PC-3 (cell line): ENCODE measurements around the gene PRDM12. TPM values are rescaled to one million over a fixed set of nuclear protein-coding genes. Genes with fewer than 3 reads are reported as not detected.

ENCODE experiments used
- ATAC-seq: fragments of 200-7000 bp; cut with Tn5 transposase; 2 replicates; pipeline ENCODE4 v1.9.1; 2020; ENCODE audit warnings: mild to moderate bottlenecking, moderate library complexity
- BruUV-seq: library from RNA; stranded (reverse); fragments of 400-500 nt; replicated peaks from 2 replicates; lab custom pipeline; 2021; lab: Mats Ljungman, UMichigan
- CTCF ChIA-PET: fragments of 300-600 bp; sonication (Branson Sonifier 250); formaldehyde crosslinking; loops from one replicate; lab custom pipeline; 2022; ENCODE audit warnings: antibody characterized with exemption; lab: Charles Lee
- POLR2A ChIA-PET: fragments of 300-600 bp; sonication (Branson Sonifier 250); formaldehyde crosslinking; loops from one replicate; lab custom pipeline; 2022; ENCODE audit warnings: antibody characterized with exemption; ENCODE audit not compliant: unreplicated experiment; lab: Charles Lee
- DNase-seq: peaks from one replicate; pipeline ENCODE4 v3.0.0-alpha.2; 2015
- H2AFZ ChIP-seq: fragments of 300-600 bp; sonication (generic); 2 replicates; pipeline ENCODE4 v1.6.0; 2016; ENCODE audit warnings: antibody characterized with exemption, low read length
- H3F3A ChIP-seq: fragments of 300-600 bp; sonication (generic); one replicate; pipeline ENCODE4 v1.6.0; 2017; ENCODE audit warnings: antibody characterized with exemption, low read length, control low read depth, mild to moderate bottlenecking; ENCODE audit not compliant: unreplicated experiment
- H3K27ac ChIP-seq: fragments of 300-600 bp; sonication (generic); 2 replicates; pipeline ENCODE4 v1.5.1; 2016; ENCODE audit warnings: mild to moderate bottlenecking, low read length
- H3K27me3 ChIP-seq: fragments of 300-600 bp; sonication (generic); 2 replicates; pipeline ENCODE4 v1.6.1; 2016; ENCODE audit warnings: low read length, mixed read lengths
- H3K36me3 ChIP-seq: fragments of 300-600 bp; sonication (generic); 2 replicates; pipeline ENCODE4 v1.6.1; 2016; ENCODE audit warnings: low read depth, mixed run types, low read length, mixed read lengths
- H3K4me1 ChIP-seq: fragments of 300-600 bp; sonication (generic); 2 replicates; pipeline ENCODE4 v1.5.1; 2016; ENCODE audit warnings: low read length; ENCODE audit not compliant: insufficient read depth
- H3K4me2 ChIP-seq: fragments of 300-600 bp; sonication (generic); 2 replicates; pipeline ENCODE4 v1.6.0; 2016; ENCODE audit warnings: low read length
- H3K4me3 ChIP-seq: fragments of 300-600 bp; sonication (generic); 2 replicates; pipeline ENCODE4 v1.5.1; 2016; ENCODE audit warnings: mild to moderate bottlenecking, low read length, mixed read lengths
- H3K79me2 ChIP-seq: fragments of 300-600 bp; sonication (generic); 2 replicates; pipeline ENCODE4 v1.6.1; 2017; ENCODE audit warnings: low read length, mixed read lengths
- H3K9ac ChIP-seq: fragments of 300-600 bp; sonication (generic); 2 replicates; pipeline ENCODE4 v1.6.0; 2016; ENCODE audit warnings: mild to moderate bottlenecking, low read length
- H3K9me2 ChIP-seq: fragments of 300-600 bp; sonication (generic); replicated peaks from 2 replicates; pipeline ENCODE4 v1.6.1; 2016; ENCODE audit warnings: mixed run types, low read length, mixed read lengths
- H3K9me3 ChIP-seq: fragments of 300-600 bp; sonication (generic); 2 replicates; pipeline ENCODE4 v1.6.1; 2016; ENCODE audit warnings: low read length, mixed read lengths
- H4K20me1 ChIP-seq: fragments of 300-600 bp; sonication (generic); 2 replicates; pipeline ENCODE4 v1.6.1; 2016; ENCODE audit warnings: low read length, mixed read lengths
- EZH2 ChIP-seq: fragments of 300-600 bp; sonication (generic); IDR thresholded peaks from one replicate; pipeline ENCODE4 v1.6.1; 2017; ENCODE audit warnings: antibody characterized with exemption, mild to moderate bottlenecking, low read length; ENCODE audit not compliant: unreplicated experiment
- EZH2phosphoT487 ChIP-seq: fragments of 300-600 bp; sonication (generic); IDR thresholded peaks from 2 replicates; pipeline ENCODE4 v1.6.1; 2018; ENCODE audit warnings: mild to moderate bottlenecking, antibody characterized with exemption, low read length, borderline replicate concordance
- intact Hi-C: fragments of 100-400 bp; cut with micrococcal nuclease; formaldehyde crosslinking; loops from 2 replicates; pipeline ENCODE4 v1.9.0; 2023
- total RNA-seq: library from RNA; depleted of rRNA; stranded (reverse); fragments of >200 nt; gene quantifications from 2 replicates; pipeline ENCODE4 v1.2.3, GENCODE V29; 2014
- TF ChIP-seq, protein P1 (sequence below): fragments of 300-600 bp; sonication (generic); conservative IDR thresholded peaks from 2 replicates; pipeline ENCODE4 v1.5.1; 2017; ENCODE audit warnings: antibody characterized with exemption, low read depth, mild to moderate bottlenecking, low read length

The PRDM12 gene
- total RNA-seq, 1 experiment from 2014 or later = not detected

DNA sequence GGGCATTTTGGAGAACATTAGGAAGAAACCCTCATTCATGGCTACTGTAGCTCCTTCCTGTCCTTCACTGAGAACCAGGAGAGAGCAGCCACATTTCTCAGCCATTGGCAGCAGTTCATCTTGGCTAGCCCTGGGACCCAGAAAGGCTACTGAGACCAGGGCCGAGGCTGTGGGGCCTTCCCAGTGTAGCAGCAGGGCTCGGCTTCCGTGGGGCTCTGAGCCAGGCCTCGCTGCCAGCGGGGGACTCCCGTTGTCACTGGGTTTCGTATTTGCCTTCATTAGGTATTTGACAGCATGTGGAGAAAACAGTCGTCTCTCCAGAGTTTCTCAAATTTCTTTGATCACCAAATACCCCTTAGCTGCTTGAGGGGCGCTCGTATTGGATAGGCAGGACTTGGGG is 37.3 kb upstream of the PRDM12 start:
- no peak overlapping the region for H3K9ac ChIP-seq
- intact Hi-C loops = no loop called here
- H3K36me3 ChIP-seq = peaks cover 6% of the 10 kb centered on the region; the same call in 1 of the 2 replicates
- H2AFZ ChIP-seq = no peak overlapping the region
- H3K9me3 ChIP-seq = no peaks in the 10 kb centered on the region
- no peak overlapping the region for H3K4me2 ChIP-seq
- no peaks in the 10 kb centered on the region for H3F3A ChIP-seq
- no peak overlapping the region for H3K4me3 ChIP-seq
- H4K20me1 ChIP-seq = no peaks in the 10 kb centered on the region
- ChIA-PET CTCF (no interaction called here), POLR2A (no interaction called here)
- H3K79me2 ChIP-seq = no peaks in the 10 kb centered on the region
- no peaks in the 10 kb centered on the region for H3K4me1 ChIP-seq
- no peaks in the 10 kb centered on the region for H3K9me2 ChIP-seq
- BruUV-seq = no TSS peak
- ATAC-seq (no peak), DNase-seq (no peak)
- TF ChIP-seq, protein P1, sequence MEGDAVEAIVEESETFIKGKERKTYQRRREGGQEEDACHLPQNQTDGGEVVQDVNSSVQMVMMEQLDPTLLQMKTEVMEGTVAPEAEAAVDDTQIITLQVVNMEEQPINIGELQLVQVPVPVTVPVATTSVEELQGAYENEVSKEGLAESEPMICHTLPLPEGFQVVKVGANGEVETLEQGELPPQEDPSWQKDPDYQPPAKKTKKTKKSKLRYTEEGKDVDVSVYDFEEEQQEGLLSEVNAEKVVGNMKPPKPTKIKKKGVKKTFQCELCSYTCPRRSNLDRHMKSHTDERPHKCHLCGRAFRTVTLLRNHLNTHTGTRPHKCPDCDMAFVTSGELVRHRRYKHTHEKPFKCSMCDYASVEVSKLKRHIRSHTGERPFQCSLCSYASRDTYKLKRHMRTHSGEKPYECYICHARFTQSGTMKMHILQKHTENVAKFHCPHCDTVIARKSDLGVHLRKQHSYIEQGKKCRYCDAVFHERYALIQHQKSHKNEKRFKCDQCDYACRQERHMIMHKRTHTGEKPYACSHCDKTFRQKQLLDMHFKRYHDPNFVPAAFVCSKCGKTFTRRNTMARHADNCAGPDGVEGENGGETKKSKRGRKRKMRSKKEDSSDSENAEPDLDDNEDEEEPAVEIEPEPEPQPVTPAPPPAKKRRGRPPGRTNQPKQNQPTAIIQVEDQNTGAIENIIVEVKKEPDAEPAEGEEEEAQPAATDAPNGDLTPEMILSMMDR = no peak
- TF ChIP-seq EZH2phosphoT487 (no peak), EZH2 (no peak)
- no peak overlapping the region for H3K27ac ChIP-seq
- no peaks in the 10 kb centered on the region for H3K27me3 ChIP-seq

DNA sequence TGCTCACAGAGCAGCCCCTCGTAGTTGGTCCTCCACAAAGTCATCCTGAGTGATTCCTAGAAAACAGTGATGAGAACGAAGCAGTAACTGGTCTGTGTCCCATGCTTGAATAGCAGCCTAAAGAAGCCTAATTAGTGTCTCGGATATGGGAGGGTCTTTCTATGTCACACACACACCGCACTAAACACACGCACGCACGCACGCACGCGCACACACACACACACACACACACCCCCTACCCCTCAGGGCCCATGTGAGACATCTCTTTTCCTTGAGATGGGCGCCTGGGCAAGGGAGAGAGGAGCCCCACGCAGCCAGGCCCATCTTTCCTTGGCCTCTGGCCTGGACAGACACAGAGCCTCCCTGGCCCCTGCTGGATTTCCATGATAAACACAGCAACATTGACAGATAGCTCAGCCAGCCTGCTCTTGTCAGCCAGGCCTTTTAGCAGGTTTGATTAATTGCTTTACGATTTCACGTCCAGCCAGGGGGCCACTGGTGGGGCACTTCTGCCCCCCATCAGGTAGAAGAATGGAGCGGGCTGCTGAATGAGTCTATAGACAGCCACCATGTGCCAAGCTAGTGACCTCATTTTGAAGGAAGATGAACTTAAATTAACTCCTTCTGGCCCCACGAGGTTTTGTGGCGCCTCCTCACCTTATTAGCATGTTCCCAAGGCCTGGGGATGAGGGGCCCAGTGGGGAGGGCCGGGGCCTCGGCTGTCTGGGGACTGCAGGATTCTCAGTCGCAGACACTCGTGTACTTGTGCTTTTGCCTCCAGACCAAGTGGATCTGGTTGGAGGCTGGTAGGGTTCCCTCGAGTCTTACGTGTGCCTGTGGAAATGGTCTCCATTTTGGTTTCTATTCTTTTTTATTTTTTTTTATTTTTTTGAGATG is 36.2 kb upstream of the PRDM12 start:
- Histone ChIP-seq H3K36me3 (peaks cover 5% of the 10 kb centered on the region; the same call in 1 of the 2 replicates), H4K20me1 (no peaks in the 10 kb centered on the region), H3K4me1 (no peaks in the 10 kb centered on the region), H3K9me3 (no peaks in the 10 kb centered on the region), H2AFZ (no peak overlapping the region), H3F3A (no peaks in the 10 kb centered on the region), H3K9me2 (no peaks in the 10 kb centered on the region), H3K9ac (no peak overlapping the region), H3K4me3 (no peak overlapping the region), H3K79me2 (no peaks in the 10 kb centered on the region), H3K27me3 (no peaks in the 10 kb centered on the region), H3K27ac (no peak overlapping the region), H3K4me2 (no peak overlapping the region)
- no TSS peak for BruUV-seq
- ChIA-PET POLR2A (no interaction called here), CTCF (no interaction called here)
- intact Hi-C loops = no loop called here
- ATAC-seq (no peak), DNase-seq (no peak)
- TF ChIP-seq, protein P1 = no peak
- no peak for TF ChIP-seq EZH2
- no peak for TF ChIP-seq EZH2phosphoT487

DNA sequence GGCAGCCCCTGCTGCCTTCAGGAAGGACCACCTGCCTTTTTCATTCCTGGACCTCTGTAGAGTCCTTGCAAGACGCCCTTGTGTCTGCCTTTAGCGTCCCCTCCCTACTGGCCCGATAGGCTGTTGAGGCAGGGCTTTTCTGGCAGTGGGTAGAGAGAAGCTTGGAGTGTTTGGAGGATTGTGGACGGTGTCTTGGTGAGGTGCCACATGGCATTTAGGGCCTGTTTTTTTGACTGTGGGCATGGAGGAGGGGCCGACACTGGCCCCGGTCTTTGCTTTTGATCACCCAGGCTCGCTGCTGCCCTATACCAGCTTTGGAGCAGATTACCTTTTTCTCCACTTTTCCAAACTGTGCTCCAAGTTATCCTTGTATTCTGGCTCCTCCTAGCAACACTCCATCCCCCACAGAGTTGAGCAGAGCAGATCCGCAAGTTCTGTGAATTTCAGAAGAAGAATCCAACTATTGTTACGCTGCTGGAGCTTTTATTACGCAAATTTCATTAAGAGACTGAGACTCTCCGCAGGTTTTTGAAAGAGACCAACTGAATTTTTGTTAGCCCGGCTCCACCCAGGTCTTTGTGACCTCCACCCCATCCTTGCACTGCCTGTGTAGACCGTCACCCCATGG is 34.8 kb upstream of the PRDM12 start:
- Histone ChIP-seq H3K4me3 (no peak overlapping the region), H3K4me1 (no peaks in the 10 kb centered on the region), H4K20me1 (no peaks in the 10 kb centered on the region), H2AFZ (no peak overlapping the region), H3K27ac (no peak overlapping the region), H3K9me3 (no peaks in the 10 kb centered on the region), H3K36me3 (no peaks in the 10 kb centered on the region; the same call in 1 of the 2 replicates), H3K27me3 (no peaks in the 10 kb centered on the region), H3K9ac (no peak overlapping the region), H3K79me2 (no peaks in the 10 kb centered on the region), H3K9me2 (no peaks in the 10 kb centered on the region), H3F3A (no peaks in the 10 kb centered on the region), H3K4me2 (no peak overlapping the region)
- ChIA-PET CTCF (no interaction called here), POLR2A (no interaction called here)
- no peak for ATAC-seq
- BruUV-seq = no TSS peak
- intact Hi-C loops = no loop called here
- no peak for DNase-seq
- TF ChIP-seq EZH2 (no peak), EZH2phosphoT487 (no peak)
- TF ChIP-seq, protein P1 = no peak
